Fibroblast of skin of right quadriceps (primary cell): ENCODE results near the gene OXNAD1.

Source experiments
- DNase-seq: peaks from one replicate; pipeline ENCODE4 v3.0.0-alpha.2; 2013

The OXNAD1 gene

GRCh38 chr3:16331319-16331883, 66.4 kb downstream of the OXNAD1 start:
- no peak for DNase-seq

- peak; percentile 82 for DNase-seq
These were observed 68.0 kb downstream of the OXNAD1 start for GRCh38 chr3:16332904-16333426.

GRCh38 chr3:16334909-16335308, 69.9 kb downstream of the OXNAD1 start:
- DNase-seq: peak; percentile 94

- no peak for DNase-seq
These were observed 70.3 kb downstream of the OXNAD1 start for GRCh38 chr3:16335333-16335732.

DNA sequence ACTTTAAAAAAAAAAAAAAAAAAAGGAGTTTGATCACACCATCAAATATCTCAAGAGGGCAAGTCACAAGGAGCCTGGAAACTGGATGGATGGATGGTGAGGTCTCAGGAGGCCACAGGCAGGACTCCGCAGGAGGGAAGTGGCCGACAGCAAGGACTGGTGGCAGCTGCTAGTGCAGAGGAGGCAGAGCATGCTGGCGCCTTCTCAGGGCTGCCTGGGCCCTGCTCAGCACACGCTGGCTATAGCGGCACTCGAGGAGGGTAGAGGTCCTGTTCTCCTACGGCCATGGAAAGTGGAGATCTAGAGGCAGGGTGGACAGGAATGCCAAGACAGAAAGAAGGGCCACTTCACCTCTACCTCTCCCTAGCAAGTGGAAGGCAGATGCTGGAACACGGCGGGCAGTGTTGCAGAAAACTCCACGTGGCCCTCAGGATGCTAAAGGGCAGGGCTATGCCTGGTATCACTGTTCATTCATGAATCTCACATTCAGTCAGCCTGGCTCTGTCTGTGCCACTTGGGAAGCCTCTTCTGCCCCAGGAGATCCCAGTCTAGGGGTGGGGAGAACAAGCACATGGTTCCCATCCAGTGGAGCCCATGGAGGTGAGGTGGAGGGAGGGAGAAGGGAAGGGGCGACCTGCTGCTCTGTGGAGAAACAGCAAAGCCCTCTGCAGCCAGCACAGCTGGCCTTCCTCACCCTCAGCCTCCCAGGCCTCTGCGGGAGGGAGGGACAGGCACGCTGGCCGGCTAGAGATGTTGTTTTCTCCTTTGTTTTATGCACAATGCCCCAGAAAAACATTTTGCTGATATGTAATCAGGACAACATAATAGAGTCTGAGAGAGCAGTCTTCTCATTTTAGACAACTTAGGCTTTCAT, 71.0 kb downstream of the OXNAD1 start:
- no peak for DNase-seq

- DNase-seq: no peak
These were observed 71.8 kb downstream of the OXNAD1 start for GRCh38 chr3:16336825-16337224.

DNA sequence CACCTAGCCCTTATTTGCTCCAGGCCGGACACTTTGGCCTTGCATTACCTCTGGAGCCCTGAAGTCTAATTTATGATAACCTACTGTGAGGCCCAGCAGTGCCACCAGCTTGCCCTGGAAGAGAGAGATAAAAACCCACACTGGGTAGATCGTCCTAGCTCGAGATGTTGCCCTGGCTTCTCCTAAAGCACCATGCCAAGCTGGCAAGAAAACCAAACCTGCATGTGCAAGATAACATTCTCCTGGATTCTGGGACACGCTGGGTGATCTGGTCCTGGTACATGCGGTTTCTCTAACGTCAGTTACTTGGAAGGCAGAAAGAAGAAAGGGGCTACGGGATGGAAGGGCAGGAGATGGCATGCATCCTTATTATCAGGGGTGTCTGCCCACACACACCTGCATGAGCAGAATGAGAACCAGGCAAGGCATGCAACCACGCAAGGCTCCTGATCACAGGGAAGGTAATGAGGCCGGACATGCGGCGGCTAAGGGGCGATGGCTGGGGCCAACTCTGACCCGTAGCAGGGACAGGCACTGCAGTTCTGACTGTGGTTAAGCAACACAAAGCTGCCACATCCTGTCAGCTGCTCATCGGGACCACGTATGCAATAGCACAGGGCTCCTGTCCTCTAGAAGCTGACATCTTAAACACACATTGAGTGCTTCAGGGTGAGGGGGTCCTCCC, 73.0 kb downstream of the OXNAD1 start:
- no peak for DNase-seq

DNA sequence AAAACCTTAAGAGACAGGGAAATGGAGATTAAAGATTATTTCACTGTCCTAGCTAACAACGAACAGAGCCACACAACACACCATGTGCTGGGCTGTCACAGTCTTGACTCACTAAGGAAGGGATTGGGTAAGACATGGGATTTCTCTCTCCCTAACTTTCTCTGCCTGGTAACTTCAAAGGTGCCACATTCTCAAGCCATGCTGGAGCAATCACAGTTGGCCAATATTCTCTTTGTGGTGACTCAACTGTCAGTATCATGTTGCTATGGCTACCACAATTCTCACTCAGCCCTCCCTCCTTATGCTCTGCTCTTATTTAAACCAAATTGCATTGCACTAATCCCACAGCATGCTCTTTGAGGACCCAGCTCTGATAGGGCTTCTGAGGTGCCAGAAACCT, 74.0 kb downstream of the OXNAD1 start:
- peak; percentile 97 for DNase-seq

GRCh38 chr3:16343101-16343500, 78.1 kb downstream of the OXNAD1 start:
- DNase-seq: no peak

DNA sequence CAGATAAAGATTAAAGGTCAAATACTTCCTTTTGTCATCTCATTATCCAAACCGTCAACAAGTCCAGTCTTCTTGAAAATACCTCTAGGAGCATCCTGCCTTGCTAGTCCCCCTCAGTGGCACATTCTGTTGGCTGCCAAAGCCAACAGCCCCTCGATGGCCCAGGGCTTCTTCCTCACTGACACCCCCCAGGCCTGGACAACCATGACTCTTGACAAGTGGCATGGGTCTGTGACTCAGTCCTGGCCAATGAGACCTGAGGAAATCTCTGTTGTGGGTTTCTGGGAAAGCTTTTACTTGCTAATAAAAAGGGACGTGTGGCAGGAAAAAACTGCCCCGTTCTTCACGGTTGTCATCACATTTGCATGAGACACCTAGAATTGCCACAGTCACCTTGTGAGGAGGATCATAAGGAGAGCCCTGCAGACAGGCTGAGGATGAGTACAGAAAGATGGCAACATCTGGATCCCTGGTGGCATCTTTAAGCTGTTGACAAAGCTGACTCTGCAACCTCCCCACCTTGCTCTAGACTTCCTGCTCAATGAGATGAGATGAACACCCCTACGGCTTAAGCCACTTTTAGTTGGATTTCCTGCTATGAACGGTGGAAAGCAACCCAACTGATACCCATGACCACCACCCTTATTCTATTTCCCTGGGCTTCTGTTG, 81.5 kb downstream of the OXNAD1 start:
- no peak for DNase-seq

DNA sequence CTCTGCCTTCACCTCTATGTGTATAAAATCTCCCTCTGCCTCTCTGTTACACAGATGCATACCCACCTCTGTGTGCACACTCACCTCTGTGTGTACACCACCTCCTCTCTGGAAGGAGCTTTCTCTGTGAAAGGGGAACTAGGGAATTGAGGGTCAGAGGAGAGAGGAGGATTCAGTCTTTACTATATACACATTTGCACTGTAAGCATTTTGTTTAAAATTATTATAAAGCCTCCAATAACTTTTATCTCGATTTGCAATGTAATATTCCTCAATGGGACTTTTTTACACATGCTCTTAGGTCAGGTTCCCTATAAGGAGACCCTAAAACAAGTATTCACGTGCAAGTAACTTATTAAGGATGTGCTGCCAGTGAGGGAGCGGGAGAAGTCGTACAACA, 82.5 kb downstream of the OXNAD1 start:
- no peak for DNase-seq

- peak; percentile 80 for DNase-seq
These were observed 85.1 kb downstream of the OXNAD1 start for GRCh38 chr3:16349986-16350596.

DNA sequence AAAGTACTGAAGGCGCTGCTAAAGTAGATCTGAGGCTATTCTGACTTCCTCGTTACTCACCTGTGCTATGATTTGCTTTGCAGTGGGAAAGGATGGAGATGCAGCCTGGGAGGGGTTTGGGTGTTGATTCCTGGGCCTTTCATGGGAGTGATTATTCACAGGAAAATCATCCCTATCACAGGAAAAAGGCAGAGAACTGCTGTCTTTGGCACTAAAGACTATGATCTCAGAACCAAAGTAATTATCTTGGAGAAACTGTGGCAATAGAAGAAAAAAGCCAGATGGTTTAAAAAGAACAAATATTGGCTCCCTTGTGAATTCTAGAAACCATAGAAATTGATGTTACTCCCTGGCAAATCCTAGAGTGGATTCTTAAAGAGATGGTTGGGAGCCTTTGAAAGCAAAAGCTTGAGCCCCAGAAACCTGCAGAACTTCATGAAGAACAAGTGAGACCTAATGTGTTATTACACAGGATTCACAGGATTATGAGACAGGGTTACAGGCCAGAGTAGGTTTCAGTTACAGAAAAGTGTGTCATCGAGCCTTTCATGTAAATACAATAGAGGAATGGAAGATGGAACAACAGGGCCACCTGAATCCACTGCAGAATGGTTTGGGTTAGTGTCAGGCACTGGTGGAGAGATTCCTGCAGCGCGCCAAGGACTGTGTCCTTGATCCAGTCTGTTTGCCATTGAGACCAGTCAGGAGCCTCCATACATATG, 85.7 kb downstream of the OXNAD1 start:
- DNase-seq: peak; percentile 55

DNA sequence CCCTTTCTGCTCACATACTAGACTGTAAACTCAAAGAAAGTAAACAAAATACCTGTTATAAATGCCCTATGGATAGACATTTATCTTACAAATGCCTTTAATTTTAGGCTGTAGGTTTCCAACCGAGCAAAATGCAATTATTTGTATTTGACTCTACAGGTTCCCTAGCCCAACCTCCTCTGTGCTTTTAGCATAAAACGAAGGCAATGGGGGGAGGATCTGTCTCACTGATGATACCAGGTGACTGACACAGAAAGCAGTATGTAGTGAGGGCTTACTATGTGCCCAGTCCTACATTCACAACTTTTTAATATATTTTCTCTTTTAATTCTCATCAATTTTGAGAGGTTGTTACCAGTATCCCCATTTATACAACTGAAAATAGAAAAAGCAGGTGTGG, 87.4 kb downstream of the OXNAD1 start:
- DNase-seq: no peak

- no peak for DNase-seq
These were observed 89.3 kb downstream of the OXNAD1 start for GRCh38 chr3:16354291-16354690.
